GM18511 (cell line): ENCODE measurements around the gene UNC79.
A peak's percentile ranks its signal among the peaks of the same experiment; 100 is the strongest.
"Not testable (repeated sequence)": the region's sequence is repeated elsewhere in the genome, so short reads cannot be mapped to it uniquely, and the experiment has no call there.

Source experiments
- ATAC-seq: cut with Tn5 transposase; IDR thresholded peaks from one replicate; pipeline ENCODE4 v1.9.1; 2021; ENCODE audit warnings: mild to moderate bottlenecking, moderate library complexity; ENCODE audit not compliant: unreplicated experiment

UNC79 gene

DNA sequence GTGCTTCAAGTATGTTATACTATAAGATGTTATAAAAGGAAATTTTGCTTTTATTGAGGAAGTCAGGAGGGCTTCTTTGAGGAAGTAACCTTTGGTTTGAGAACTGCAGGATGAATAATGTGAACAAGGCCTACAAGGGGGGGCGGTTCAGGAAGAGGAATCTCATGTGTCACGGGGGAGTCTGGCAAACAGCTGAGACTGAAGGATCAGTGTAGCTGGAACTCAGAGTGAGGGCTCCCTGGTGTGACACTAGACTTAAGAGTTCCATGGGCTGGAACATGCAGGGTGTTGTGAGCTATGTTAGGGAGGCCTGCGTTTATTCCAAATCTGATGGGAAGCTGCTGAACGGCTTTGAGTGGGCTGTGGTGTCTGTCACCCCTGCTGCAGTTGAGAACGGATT is 62.3 kb downstream of the UNC79 start:
- no peak for ATAC-seq

- ATAC-seq: not testable (repeated sequence)
Measured at GRCh38 chr14:93493622-93494021, 62.9 kb downstream of the UNC79 start.

GRCh38 chr14:93496856-93497741 is 66.4 kb downstream of the UNC79 start:
- ATAC-seq: no peak

- ATAC-seq: no peak
Measured at GRCh38 chr14:93510056-93510455, 79.3 kb downstream of the UNC79 start.

GRCh38 chr14:93511001-93511400 is 80.3 kb downstream of the UNC79 start:
- no peak for ATAC-seq

DNA sequence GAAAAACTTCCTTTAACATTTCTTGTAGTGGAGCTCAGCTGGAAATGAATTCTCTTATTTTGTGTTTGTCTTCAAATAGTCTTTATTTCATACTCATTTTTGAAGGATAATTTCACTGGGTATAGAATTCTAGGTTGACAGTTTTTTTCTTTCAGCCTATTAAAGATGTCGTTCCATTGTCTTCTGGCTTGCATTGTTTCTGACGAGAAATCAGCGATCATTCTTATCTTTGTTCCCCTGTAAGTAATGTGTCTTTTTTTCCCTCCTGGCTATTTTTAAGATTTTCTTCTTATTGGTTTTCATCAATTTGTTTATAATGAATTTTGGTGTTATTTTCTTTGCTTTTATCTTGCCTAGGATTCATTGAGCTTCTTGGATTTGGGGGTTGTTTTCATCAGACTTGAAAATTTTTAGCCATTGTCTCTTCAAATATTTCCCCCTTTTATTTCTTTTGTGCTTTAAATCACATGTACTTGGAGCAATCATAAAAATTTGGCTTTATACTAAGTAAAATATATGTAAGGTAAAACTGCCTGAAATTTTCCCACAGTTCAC is 89.4 kb downstream of the UNC79 start:
- ATAC-seq: no peak

GRCh38 chr14:93522221-93522620 is 91.5 kb downstream of the UNC79 start:
- no peak for ATAC-seq

DNA sequence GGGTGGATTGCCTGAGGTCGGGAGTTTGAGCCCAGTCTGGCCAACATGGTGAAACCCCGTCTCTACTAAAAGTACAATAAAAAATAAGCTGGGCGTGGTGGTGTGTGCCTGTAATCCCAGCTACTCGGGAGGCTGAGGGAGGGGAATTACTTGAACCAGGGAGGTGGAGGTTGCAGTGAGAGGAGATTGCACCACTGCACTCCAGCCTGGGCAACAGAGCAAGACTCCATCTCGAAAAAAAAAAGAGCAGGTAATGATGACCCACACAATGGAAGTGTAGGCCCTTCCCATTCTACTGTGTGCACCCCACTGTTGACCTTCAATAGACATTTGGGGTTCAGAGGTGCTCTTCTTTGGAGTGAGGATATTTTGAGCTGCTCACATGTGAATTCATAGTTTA is 94.5 kb downstream of the UNC79 start:
- ATAC-seq: not testable (repeated sequence)

GRCh38 chr14:93525696-93526451 is 95.1 kb downstream of the UNC79 start:
- ATAC-seq: no peak

DNA sequence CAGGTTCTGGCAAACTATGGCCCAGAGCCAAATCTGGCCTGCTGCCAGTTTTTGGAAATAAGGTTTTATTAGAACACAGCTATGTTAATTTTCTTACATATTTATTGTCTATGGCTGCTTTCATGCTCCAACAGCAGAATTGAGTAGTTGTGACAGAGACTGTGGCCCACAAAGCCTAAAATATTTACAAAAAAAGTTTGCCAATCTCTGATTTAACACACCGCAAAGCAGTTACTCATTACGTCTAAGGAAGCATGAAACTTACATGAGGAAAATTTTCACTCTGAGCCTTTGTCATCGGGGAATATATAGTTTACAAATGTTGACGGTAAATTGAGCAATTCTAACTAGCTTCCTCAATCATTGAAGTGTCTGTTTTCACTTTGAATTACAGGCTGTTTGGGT is 96.5 kb downstream of the UNC79 start:
- ATAC-seq: no peak

GRCh38 chr14:93528884-93529558 is 98.3 kb downstream of the UNC79 start:
- no peak for ATAC-seq

DNA sequence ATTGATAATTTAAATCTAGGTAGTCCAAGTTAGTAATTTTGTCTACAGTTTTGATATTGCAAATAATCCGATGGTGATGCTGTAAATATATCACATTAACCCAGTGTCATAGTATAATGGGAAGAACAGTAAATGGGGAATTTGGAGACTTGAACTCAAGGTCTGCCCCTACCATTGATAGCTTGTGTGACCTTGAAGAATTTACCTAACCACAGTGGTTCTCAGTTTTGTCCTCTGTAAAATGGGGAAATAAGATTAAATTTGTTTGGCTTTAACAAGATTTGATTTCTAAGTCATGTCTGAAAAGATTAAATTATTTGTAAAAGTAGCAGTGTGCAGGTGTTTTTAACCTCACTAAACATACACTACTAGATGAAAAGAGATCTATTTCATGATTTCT is 100.9 kb downstream of the UNC79 start:
- no peak for ATAC-seq

DNA sequence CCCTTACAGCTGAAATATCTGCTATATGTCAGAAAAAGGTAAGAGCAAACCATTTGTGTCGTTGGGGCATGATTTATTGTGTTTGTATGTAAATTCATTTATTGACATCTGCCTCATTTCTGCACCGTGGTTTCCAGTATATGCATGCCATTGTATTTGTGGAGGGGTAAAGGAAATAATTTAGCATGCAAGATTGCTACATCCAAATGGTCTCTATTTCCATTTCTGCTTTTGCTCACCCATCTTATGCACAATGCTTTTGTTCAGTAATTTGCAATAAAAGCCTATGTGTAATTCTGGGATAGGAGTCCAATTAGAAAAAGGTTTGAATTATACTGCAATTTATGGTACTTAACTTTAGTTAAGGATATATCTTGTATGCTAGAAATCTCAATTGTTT is 101.8 kb downstream of the UNC79 start:
- ATAC-seq: no peak

GRCh38 chr14:93533437-93533836 is 102.7 kb downstream of the UNC79 start:
- ATAC-seq: peak; percentile 63

GRCh38 chr14:93533842-93534241 is 103.1 kb downstream of the UNC79 start:
- ATAC-seq: peak; percentile 90

DNA sequence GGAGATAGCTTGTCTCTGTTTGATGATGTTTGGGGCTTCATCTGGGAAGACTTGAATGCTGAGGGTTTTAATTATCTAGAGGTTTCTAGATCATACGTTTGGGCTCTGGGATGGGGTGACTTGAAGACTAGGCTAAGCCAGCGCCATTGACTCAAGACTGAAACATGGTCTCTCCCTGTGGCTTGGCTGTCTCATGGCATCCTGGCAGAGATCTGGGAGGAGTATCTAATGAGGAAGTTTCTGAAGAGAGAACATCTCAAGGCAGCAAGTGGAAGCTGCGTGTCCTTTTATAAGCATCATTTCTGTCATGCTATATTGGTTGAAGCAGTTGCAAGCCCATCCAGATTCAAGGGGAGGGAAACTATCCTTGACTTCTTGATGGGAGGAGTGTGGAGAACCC is 104.8 kb downstream of the UNC79 start:
- no peak for ATAC-seq

- ATAC-seq: no peak
Measured at GRCh38 chr14:93536945-93537344, 106.2 kb downstream of the UNC79 start.

- ATAC-seq: no peak
Measured at GRCh38 chr14:93537951-93538350, 107.2 kb downstream of the UNC79 start.

DNA sequence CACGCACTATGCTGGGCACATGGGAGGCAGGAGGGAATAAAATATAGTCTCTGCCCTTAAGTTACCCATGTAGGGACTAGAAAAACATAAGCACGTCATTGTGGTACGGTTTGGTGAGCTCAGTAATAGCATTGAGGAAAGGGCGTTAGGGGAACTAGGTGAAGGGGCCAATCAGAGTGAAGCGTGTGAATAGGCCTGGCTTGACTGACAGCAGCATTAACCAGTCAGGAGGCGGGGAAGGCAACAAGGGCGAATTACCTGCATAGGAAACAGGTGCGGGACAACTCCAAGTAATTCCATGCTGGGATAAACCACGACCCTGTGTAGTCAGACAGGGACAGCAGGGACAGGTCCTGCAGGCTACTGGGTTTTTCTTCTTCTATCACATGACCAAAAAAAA is 107.7 kb downstream of the UNC79 start:
- ATAC-seq: no peak

DNA sequence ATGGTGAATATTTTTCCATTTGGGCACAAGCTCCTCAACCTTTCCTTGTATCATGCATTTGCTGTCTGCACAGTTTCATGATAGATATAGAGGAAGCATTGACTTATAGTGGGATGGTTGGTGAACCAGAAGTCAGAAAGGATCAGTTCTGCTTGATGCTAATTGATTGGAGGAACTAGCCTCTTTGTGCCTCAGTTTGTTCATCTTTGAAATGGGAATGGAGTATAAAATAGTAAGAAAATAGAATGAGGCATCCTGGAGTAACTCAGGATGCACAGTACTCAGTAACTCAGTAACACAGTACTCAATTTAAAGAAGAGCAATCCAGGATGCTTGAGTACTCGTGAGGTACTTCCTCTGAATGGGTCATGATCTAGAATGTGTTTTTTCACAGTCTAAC is 109.5 kb downstream of the UNC79 start:
- no peak for ATAC-seq

DNA sequence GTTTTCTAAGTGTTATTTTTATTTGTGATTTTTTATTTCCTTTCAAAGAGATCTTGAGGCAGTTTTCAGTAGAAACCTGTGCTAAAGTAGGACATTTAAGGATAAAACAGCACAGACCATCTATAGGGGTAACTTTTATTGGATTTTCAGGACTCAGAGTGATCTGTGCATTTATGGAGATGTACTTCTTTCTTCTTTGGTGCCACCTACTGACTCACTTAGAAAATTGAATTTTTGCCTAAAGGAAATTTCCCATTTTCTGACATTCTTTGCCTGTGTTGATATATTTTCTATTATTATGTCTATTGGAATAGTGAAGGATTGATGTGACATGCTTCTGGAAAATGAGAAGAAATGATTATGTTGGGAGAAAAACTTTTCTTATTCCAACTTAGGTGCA is 113.0 kb downstream of the UNC79 start:
- ATAC-seq: no peak
